ENCODE results near the gene TMEM165. TPM values are rescaled to one million over a fixed set of nuclear protein-coding genes. Genes with fewer than 3 reads are reported as not detected.

TMEM165 gene
- total and polyA plus RNA-seq, 10 of the 15 experiments (the other 5 are each of a cell fraction or from before 2014, with no cell fraction given) = 18.3 to 141 (median 81.1) TPM

DNA sequence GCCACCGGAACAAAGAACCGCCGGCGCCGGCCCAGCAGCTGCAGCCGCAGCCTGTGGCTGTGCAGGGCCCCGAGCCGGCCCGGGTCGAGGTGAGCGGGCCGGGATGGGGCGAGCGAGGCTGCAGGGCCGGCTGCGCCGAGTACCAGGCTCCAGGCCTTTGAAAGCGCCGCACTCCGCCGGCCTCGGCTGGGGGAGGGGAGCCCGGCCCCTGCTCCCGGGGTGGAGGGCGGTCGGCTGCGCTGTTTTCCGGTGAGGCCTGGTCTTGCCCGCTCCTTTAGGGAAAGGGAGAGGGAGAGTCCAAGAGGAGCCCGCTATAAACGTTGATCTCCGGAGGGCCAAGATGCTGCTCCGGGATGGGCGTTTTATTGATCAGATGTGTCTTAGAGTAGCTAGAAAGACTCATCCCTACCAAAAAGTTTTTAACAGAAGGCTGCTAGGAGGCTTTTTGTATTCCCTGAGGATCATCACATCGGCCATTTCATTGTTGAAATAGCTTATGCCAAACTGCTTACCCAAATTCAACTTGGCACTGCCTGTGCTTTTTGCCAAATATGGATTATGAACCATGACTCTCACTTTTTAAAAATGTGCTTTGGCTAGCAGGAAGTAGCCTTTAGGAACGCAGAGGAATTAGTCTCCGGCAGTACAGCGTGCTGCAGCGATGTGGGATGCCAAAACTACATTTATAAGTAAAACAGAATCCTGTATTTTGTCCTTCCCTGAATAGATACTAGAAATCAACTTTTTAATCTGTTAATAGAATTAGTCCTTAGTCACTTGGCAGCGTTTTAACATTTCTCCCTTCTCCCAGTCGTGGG lies 760 bp downstream of the TMEM165 start:
- Histone ChIP-seq H3K27ac (ENCODE audit: control insufficient read depth, insufficient read depth) (peak overlapping the region; percentile 91), H3K4me1 (ENCODE audit: control insufficient read depth, insufficient read depth, low read length) (peaks cover 3% of the 10 kb centered on the region; the same call in 1 of the 2 replicates), H3K4me2 (ENCODE audit: control insufficient read depth, insufficient read depth) (peak overlapping the region; percentile 82), H4K20me1 (ENCODE audit: control insufficient read depth, insufficient read depth) (0 out of 2 replicates have a peak, but pooled peaks cover 2% of the 10 kb centered on the region), H3K9ac (ENCODE audit: control insufficient read depth, insufficient read depth, low read length) (peak overlapping the region; percentile 91), H3K27me3 (replicated peaks in 1 of 2; ENCODE audit: control insufficient read depth in 2 of 2, insufficient read depth in 2 of 2, low read length in 1 of 2) (no peaks in the 10 kb centered on the region), H3K4me3 (peak overlapping the region; percentile 88), H3K9me3 (replicated peaks; ENCODE audit: control insufficient read depth, insufficient read depth, low read length) (no peaks in the 10 kb centered on the region), H3K79me2 (ENCODE audit: control insufficient read depth, insufficient read depth, low read length) (peaks cover 57% of the 10 kb centered on the region), H3K36me3 (ENCODE audit: control insufficient read depth in 2 of 2, insufficient read depth in 2 of 2, low read length in 1 of 2) (peaks cover 0 to 4% of the 10 kb centered on the region in 2 experiments; a peak in 1 of 4 replicates), H2AFZ (ENCODE audit: control insufficient read depth, low read depth, low read length) (peak overlapping the region; percentile 94)
- ChIA-PET POLR2A (interaction anchor here (0.7 to 2.3 kb wide), 9 partner anchors 10 to 552 kb away, joined by 3 to 7 read pairs (median 4); partner anchors contain the start of genes CEP135 and SRD5A3), CTCF (interaction anchor here (8.4 kb wide), 1 partner anchor 13 kb away, joined by 75 read pairs; no protein-coding TSS in a partner anchor), RAD21 (ENCODE audit: unreplicated experiment) (interaction anchor here (0.7 to 6.1 kb wide), 3 partner anchors 13 to 1042 kb away, joined by 3 to 41 read pairs (median 3); no protein-coding TSS in a partner anchor), SMC1A (ENCODE audit: uncharacterized antibody, unreplicated experiment) (interaction anchor here (1.0 to 3.3 kb wide), 4 partner anchors 22 to 149 kb away, joined by 3 to 12 read pairs (median 5); partner anchors contain the start of gene SRD5A3)
- BruUV-seq (replicated peaks) = no TSS peak
- under 1% methylated on average over 41 of the region's 41 CpGs for WGBS (ENCODE audit: insufficient coverage, insufficient replicate concordance, low lambda C conversion rate, missing lambda C conversion rate)
- intact Hi-C loops (cut with micrococcal nuclease; ENCODE audit: unreplicated experiment) = loop anchor here (2.0 to 5.0 kb wide), 3 partner anchors 49 to 456 kb away; partner anchors contain the start of genes CLOCK, EXOC1 and SRD5A3
- ATAC-seq = peak; percentile 36
- no peak for DNase-seq (ENCODE audit: low read depth, low spot score)
- in situ Hi-C loops (cut with MboI) = loop anchor here (5.0 kb wide), 1 partner anchor 151 kb away; the partner anchor contains the start of gene CLOCK
- no peak for FAIRE-seq
- TF ChIP-seq YBX1 (IDR thresholded peaks at IDR 0.05) = no peak
- TF ChIP-seq RAD21 (IDR thresholded peaks at IDR 0.05; ENCODE audit: insufficient read depth, low read depth, low read length) = no peak
- 0 out of 2 replicates have a peak, but pooled peaks have one; percentile 4 for TF ChIP-seq IKZF1 (conservative IDR thresholded peaks at IDR 0.05)
- no peak for TF ChIP-seq ESRRA (IDR thresholded peaks at IDR 0.05; ENCODE audit: low read length)
- TF ChIP-seq FOXM1 (IDR thresholded peaks at IDR 0.05; ENCODE audit: low read depth, low read length) = no peak
- no peak for TF ChIP-seq FOS (IDR thresholded peaks at IDR 0.05; ENCODE audit: borderline replicate concordance, extremely low read depth, insufficient read length)
- TF ChIP-seq RCOR1 (conservative IDR thresholded peaks at IDR 0.05; ENCODE audit: low read depth, low read length) = 0 out of 2 replicates have a peak, but pooled peaks have one; percentile 64
- TF ChIP-seq RUNX3 (IDR thresholded peaks at IDR 0.05; ENCODE audit: low read length) = no peak
- TF ChIP-seq BRCA1 (IDR thresholded peaks at IDR 0.05; ENCODE audit: low read depth, low read length) = no peak
- no peak for TF ChIP-seq IRF5 (IDR thresholded peaks at IDR 0.05; ENCODE audit: borderline replicate concordance)
- TF ChIP-seq CHD4 (IDR thresholded peaks at IDR 0.05) = no peak
- TF ChIP-seq GABPA (IDR thresholded peaks at IDR 0.05; ENCODE audit: low read depth) = 0 out of 2 replicates have a peak, but pooled peaks have one; percentile 1
- TF ChIP-seq TARDBP (IDR thresholded peaks at IDR 0.05; ENCODE audit: borderline replicate concordance) = no peak
- TF ChIP-seq ZNF687 (IDR thresholded peaks at IDR 0.05) = 0 out of 2 replicates have a peak, but pooled peaks have one; percentile 3
- TF ChIP-seq YY1 (IDR thresholded peaks at IDR 0.05; ENCODE audit: low read depth, low read length) = no peak
- TF ChIP-seq EED (IDR thresholded peaks at IDR 0.05; ENCODE audit: low read depth) = peak; percentile 47; the same call in 1 of the 2 replicates
- no peak for TF ChIP-seq TCF12 (IDR thresholded peaks at IDR 0.05; ENCODE audit: low read depth, low read length)
- 0 out of 2 replicates have a peak, but pooled peaks have one; percentile 5 for TF ChIP-seq NR2F1 (conservative IDR thresholded peaks at IDR 0.05)
- TF ChIP-seq PAX5 (IDR thresholded peaks at IDR 0.05; ENCODE audit: borderline replicate concordance, low read depth, low read length) = no peak
- TF ChIP-seq MTA3 (IDR thresholded peaks at IDR 0.05; ENCODE audit: borderline replicate concordance, low read length) = no peak
